Muscle layer of colon (tissue), 2 donors: Measurements from ENCODE around the gene MEX3D.

Source experiments
- H3K27ac ChIP-seq: one replicate; pipeline ENCODE4 v1.7.0; 2013; ENCODE audit warnings: low read depth, mild to moderate bottlenecking, low read length, moderate library complexity
- H3K27me3 ChIP-seq, 2 donors: one replicate each; pipeline ENCODE4 v1.7.0; 2013; ENCODE audit warnings: low read length in 2 of 2, mild to moderate bottlenecking in 2 of 2; ENCODE audit not compliant: insufficient read depth in 2 of 2, control insufficient read depth in 1 of 2
- H3K36me3 ChIP-seq: one replicate; pipeline ENCODE4 v1.7.0; 2013; ENCODE audit warnings: mild to moderate bottlenecking, low read length; ENCODE audit not compliant: insufficient read depth
- H3K4me1 ChIP-seq: one replicate; pipeline ENCODE4 v1.7.0; 2013; ENCODE audit warnings: mild to moderate bottlenecking, low read length; ENCODE audit not compliant: insufficient read depth
- H3K4me3 ChIP-seq, 2 donors: one replicate each; pipeline ENCODE4 v1.7.0; 2013; ENCODE audit warnings: low read length in 2 of 2, low read depth in 1 of 2, mild to moderate bottlenecking in 1 of 2, moderate library complexity in 1 of 2
- H3K9ac ChIP-seq: one replicate; pipeline ENCODE4 v1.7.0; 2013; ENCODE audit warnings: low read length
- H3K9me3 ChIP-seq: one replicate; pipeline ENCODE4 v1.7.0; 2013; ENCODE audit warnings: mild to moderate bottlenecking, low read length
- donor health status: abdominal sarcoma.
- donor health status: Adenocarcinoma of cecum.

MEX3D gene

GRCh38 chr19:1592024-1592754 is 24.1 kb upstream of the MEX3D start:
- Histone ChIP-seq H3K4me3 (peak overlapping the region; percentile 70 to 75), H3K9ac (peak overlapping the region; percentile 68), H3K4me1 (peaks cover 18% of the 10 kb centered on the region), H3K27me3 (no peaks in the 10 kb centered on the region), H3K36me3 (peaks cover 2% of the 10 kb centered on the region), H3K9me3 (no peaks in the 10 kb centered on the region), H3K27ac (peak overlapping the region; percentile 97)

DNA sequence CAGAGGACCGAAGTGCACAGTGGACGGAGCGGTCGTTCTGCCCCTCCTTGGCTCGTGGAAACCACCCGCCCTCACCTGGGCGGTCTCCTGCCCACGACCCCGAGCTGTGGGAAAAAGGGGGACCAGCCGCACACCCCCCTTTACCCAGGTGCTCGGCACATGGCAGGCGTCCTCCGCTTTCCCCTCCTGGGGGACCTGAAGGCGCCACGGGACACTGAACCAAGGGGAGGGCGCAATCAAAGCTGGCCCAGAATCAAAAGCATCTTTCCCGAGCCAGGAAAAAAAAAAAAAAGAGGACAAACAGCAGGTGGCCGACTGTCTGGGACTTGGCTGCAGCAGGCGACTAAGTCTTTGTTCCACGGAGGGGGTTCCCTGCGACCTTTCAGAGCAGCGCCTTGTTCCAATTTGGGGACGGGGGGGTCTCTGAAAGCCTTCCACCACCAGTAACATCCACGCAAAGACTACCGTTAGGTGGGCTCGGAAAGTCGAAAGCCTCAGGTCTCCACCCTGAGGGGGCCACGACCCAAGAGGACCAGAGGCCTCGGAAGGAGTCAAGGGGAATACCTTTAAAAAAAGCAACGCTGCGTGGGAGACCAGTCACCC is 23.4 kb upstream of the MEX3D start:
- peak overlapping the region; percentile 97 for H3K27ac ChIP-seq
- peak overlapping the region; percentile 68 for H3K9ac ChIP-seq
- H3K4me1 ChIP-seq: peaks cover 18% of the 10 kb centered on the region
- no peaks in the 10 kb centered on the region for H3K36me3 ChIP-seq
- H3K27me3 ChIP-seq: no peaks in the 10 kb centered on the region
- H3K9me3 ChIP-seq: no peaks in the 10 kb centered on the region
- peak overlapping the region; percentile 70 to 75 for H3K4me3 ChIP-seq

GRCh38 chr19:1590641-1591397 is 22.7 kb upstream of the MEX3D start:
- H3K9me3 ChIP-seq: no peaks in the 10 kb centered on the region
- no peaks in the 10 kb centered on the region for H3K27me3 ChIP-seq
- H3K4me1 ChIP-seq: peaks cover 18% of the 10 kb centered on the region
- H3K27ac ChIP-seq: no peak overlapping the region
- H3K36me3 ChIP-seq: peaks cover 5% of the 10 kb centered on the region
- H3K4me3 ChIP-seq: peak overlapping the region; percentile 70 to 75
- H3K9ac ChIP-seq: peak overlapping the region; percentile 68

- H3K27me3 ChIP-seq: no peaks in the 10 kb centered on the region
- H3K9ac ChIP-seq: no peak overlapping the region
- peaks cover 13% of the 10 kb centered on the region for H3K4me1 ChIP-seq
- H3K36me3 ChIP-seq: peaks cover 14% of the 10 kb centered on the region
- no peaks in the 10 kb centered on the region for H3K9me3 ChIP-seq
- no peak overlapping the region for H3K27ac ChIP-seq
- no peak overlapping the region for H3K4me3 ChIP-seq
Observed at GRCh38 chr19:1587872-1588271, 19.7 kb upstream of the MEX3D start.

DNA sequence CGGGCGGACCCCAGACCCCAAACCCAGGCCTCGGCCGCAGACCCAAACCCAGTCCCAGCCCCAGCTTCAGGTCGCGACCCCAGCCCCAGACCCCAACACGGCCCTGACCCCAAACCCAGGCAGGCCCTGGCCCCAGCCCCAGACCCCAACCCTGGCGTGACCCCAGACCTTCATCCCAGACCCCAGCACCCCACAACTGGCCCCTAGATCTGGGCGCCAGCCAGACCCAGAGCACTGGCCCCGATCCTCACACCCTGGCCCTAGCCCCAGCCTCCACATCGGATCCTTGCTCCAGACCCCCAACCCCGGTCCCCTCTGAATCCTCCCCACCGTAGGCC is 17.1 kb upstream of the MEX3D start:
- Histone ChIP-seq H3K4me3 (no peak overlapping the region), H3K27ac (no peak overlapping the region), H3K9me3 (no peaks in the 10 kb centered on the region), H3K36me3 (peaks cover 37% of the 10 kb centered on the region), H3K4me1 (no peaks in the 10 kb centered on the region), H3K9ac (no peak overlapping the region), H3K27me3 (no peaks in the 10 kb centered on the region)

GRCh38 chr19:1584500-1585242 is 16.5 kb upstream of the MEX3D start:
- Histone ChIP-seq H3K4me3 (no peak overlapping the region), H3K27ac (no peak overlapping the region), H3K9me3 (no peaks in the 10 kb centered on the region), H3K4me1 (no peaks in the 10 kb centered on the region), H3K36me3 (peaks cover 42% of the 10 kb centered on the region), H3K27me3 (no peaks in the 10 kb centered on the region), H3K9ac (no peak overlapping the region)

DNA sequence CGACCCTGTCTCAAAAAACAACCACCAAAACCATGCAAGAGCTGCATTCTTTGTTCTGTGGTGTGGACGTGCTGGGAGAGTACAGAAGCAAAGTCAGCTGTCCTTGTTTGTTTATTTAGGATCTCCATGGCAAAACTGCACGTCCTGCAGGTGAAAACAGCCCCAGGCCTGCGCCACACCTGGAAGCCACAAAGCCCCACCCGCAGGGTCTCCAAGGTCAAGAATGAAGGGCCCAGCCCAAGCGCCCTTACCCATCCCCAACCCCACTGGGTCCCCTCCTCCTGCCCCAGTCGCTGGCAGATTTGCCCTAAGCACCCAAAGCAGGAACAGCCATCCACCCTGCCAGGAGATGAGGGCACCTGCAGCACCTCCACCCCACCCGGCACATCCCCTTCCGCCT is 14.1 kb upstream of the MEX3D start:
- Histone ChIP-seq H3K4me1 (no peaks in the 10 kb centered on the region), H3K36me3 (peaks cover 42% of the 10 kb centered on the region), H3K27ac (no peak overlapping the region)

GRCh38 chr19:1580957-1581356 is 12.8 kb upstream of the MEX3D start:
- H3K9me3 ChIP-seq: no peaks in the 10 kb centered on the region
- no peak overlapping the region for H3K9ac ChIP-seq
- no peaks in the 10 kb centered on the region for H3K27me3 ChIP-seq
- H3K4me3 ChIP-seq: no peak overlapping the region
- H3K4me1 ChIP-seq: no peaks in the 10 kb centered on the region
- peaks cover 38% of the 10 kb centered on the region for H3K36me3 ChIP-seq
- H3K27ac ChIP-seq: no peak overlapping the region

More for the DNA sequence above, 14.1 kb upstream of the MEX3D start:
- Histone ChIP-seq H3K27me3 (no peaks in the 10 kb centered on the region), H3K4me3 (no peak overlapping the region), H3K9ac (no peak overlapping the region), H3K9me3 (no peaks in the 10 kb centered on the region)

GRCh38 chr19:1580382-1580781 is 12.3 kb upstream of the MEX3D start:
- no peak overlapping the region for H3K27ac ChIP-seq
- peaks cover 33% of the 10 kb centered on the region for H3K36me3 ChIP-seq
- no peak overlapping the region for H3K9ac ChIP-seq
- no peak overlapping the region for H3K4me3 ChIP-seq
- no peaks in the 10 kb centered on the region for H3K4me1 ChIP-seq
- H3K27me3 ChIP-seq: no peaks in the 10 kb centered on the region
- H3K9me3 ChIP-seq: no peaks in the 10 kb centered on the region

DNA sequence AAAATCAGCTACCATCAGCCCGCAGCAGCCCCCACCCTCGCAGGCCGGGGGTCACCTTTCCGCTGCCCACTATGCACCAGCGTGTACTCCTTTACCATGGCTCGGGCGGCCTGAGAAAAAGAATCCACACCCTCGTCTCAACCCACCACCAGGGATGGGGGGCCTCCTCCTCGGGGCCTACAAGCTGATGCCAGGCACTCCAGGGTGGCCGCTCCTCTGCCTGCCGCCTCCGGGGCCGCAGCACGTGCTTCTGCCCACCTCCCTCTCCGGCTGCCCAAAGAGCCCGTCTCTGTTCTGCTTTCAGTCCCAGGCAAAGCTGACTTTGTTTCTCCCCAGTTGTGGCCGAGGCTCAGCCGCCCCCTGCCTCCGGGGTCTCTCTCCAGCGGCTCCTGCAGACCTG is 11.1 kb upstream of the MEX3D start:
- no peak overlapping the region for H3K27ac ChIP-seq
- H3K9ac ChIP-seq: no peak overlapping the region
- no peak overlapping the region for H3K4me3 ChIP-seq
- H3K36me3 ChIP-seq: peaks cover 31% of the 10 kb centered on the region
- H3K27me3 ChIP-seq: no peaks in the 10 kb centered on the region
- no peaks in the 10 kb centered on the region for H3K9me3 ChIP-seq
- no peaks in the 10 kb centered on the region for H3K4me1 ChIP-seq

DNA sequence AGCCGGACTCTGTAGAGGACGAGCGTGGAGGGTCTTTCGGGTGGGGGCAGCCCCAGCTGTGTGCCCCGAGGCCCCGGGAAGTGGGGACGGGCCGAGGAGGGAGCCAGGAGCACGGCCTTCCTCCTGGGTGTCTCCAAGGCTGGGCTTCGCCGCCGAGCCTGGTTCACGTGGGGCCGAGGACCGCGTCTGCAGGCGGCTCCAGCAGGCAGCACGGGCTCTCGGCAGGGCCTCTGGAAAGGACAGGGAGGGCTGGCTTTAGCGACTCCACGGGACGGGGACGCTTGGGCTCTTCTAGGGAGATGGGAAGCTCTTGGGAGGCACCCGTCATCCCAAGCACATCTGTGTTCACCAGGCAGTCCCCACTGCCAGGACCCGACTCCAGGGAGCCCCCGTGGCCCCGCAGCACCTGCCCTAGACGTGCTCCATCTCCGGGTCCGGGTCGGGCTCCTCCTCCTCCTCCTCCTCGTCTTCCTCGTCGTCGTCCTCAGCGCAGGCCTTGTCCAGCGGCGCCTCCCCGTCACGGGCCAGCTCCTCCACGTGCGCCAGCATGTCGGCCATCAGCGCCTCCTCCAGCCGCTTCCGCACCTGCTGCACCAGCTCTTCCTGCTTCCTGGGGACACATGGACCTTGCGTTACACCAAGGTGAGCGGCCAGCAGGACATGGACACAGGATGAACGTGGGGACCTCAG is 9.9 kb upstream of the MEX3D start:
- H3K27me3 ChIP-seq: no peaks in the 10 kb centered on the region
- no peaks in the 10 kb centered on the region for H3K9me3 ChIP-seq
- H3K4me3 ChIP-seq: no peak overlapping the region
- no peak overlapping the region for H3K27ac ChIP-seq
- H3K36me3 ChIP-seq: peaks cover 27% of the 10 kb centered on the region
- H3K9ac ChIP-seq: no peak overlapping the region
- no peaks in the 10 kb centered on the region for H3K4me1 ChIP-seq
